ENCODE results near the gene COL6A6.
"Not testable (repeated sequence)": the region's sequence is repeated elsewhere in the genome, so short reads cannot be mapped to it uniquely, and the experiment has no call there.

The COL6A6 gene

GRCh38 chr3:130529486-130530215 lies 12.7 kb downstream of the COL6A6 start:
- no peak for DNase-seq

GRCh38 chr3:130533247-130533646 lies 16.3 kb downstream of the COL6A6 start:
- DNase-seq: peak; percentile 23

- no peak for DNase-seq
Observed at GRCh38 chr3:130537673-130538304, 20.8 kb downstream of the COL6A6 start.

GRCh38 chr3:130539005-130539404 lies 22.0 kb downstream of the COL6A6 start:
- peak; percentile 46 for DNase-seq

GRCh38 chr3:130543322-130543721 lies 26.3 kb downstream of the COL6A6 start:
- DNase-seq: no peak

- DNase-seq: no peak
Observed at GRCh38 chr3:130546920-130547679, 30.1 kb downstream of the COL6A6 start.

GRCh38 chr3:130547680-130548065 lies 30.7 kb downstream of the COL6A6 start:
- not testable (repeated sequence) for DNase-seq

GRCh38 chr3:130548356-130548755 lies 31.4 kb downstream of the COL6A6 start:
- DNase-seq: no peak

GRCh38 chr3:130557336-130558035 lies 40.5 kb downstream of the COL6A6 start:
- DNase-seq: no peak

GRCh38 chr3:130558366-130558765 lies 41.4 kb downstream of the COL6A6 start:
- no peak for DNase-seq

- no peak for DNase-seq
Observed at GRCh38 chr3:130565224-130565623, 48.2 kb downstream of the COL6A6 start.
